ENCODE results near the gene ORC4.

ORC4 gene

DNA sequence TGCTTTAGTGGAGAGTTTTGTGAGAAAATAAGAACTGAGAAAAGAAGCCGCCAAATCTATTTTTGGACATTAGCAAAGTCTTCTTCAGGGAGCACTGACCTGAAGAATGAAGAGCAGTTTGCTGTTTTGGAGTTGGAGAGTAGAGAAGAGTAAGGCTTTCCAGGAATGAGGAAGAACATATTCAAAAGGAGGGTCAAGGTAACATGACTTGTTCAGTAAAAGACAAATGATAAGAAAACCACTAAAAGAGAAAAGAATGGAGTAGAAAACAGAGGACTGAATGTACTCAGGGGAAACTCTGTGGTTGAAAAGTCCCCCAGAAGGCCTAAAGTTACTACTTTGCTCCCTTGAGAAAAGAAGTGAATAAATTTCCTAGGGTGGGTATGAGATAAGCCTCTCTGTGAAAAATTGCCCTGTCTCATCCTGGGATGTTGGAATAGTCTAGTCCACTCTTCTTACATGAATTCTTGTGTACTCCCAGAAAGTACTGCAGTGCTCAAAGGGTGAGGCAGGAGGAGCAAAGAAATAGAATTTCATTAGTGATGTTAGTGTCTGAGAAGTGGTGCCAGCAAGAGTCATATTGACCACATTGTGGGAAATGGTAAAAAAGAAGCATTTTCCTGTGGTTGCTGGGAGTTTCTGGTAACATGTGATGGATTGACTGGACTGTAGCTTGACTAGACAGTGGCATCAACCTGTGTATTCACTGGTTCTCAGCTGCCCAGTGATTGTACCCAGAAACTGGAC, 28.1 kb upstream of the ORC4 start:
- TF ChIP-seq, protein P1, sequence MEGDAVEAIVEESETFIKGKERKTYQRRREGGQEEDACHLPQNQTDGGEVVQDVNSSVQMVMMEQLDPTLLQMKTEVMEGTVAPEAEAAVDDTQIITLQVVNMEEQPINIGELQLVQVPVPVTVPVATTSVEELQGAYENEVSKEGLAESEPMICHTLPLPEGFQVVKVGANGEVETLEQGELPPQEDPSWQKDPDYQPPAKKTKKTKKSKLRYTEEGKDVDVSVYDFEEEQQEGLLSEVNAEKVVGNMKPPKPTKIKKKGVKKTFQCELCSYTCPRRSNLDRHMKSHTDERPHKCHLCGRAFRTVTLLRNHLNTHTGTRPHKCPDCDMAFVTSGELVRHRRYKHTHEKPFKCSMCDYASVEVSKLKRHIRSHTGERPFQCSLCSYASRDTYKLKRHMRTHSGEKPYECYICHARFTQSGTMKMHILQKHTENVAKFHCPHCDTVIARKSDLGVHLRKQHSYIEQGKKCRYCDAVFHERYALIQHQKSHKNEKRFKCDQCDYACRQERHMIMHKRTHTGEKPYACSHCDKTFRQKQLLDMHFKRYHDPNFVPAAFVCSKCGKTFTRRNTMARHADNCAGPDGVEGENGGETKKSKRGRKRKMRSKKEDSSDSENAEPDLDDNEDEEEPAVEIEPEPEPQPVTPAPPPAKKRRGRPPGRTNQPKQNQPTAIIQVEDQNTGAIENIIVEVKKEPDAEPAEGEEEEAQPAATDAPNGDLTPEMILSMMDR (conservative IDR thresholded peaks at IDR 0.05; ENCODE audit: low read length) = no peak
- no peak overlapping the region for H3K4me3 ChIP-seq (ENCODE audit: low read length)
- DNase-seq (ENCODE audit: low read depth) = peak; percentile 52

DNA sequence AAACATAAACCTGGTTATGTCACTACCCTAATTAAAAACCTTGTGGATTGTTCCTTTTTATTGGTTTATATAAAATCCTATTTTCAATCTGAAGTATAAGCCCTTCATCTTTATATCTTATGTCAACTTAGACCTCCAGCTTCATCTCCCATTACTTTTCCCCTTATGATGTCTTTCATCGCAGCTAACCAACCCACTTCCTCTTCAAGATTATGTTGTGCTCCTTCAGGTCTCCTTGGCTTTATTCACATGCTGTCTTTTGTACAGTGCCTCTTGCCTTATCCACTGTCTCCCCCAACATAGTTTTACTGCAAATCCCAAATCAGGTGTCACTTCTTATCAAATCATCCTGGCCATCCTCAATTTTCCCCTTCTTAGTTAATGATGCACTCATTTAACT, 26.3 kb upstream of the ORC4 start:
- TF ChIP-seq, protein P1 (conservative IDR thresholded peaks at IDR 0.05; ENCODE audit: low read length) = no peak
- H3K4me3 ChIP-seq (ENCODE audit: low read length) = no peak overlapping the region
- no peak for DNase-seq (ENCODE audit: low read depth)

DNA sequence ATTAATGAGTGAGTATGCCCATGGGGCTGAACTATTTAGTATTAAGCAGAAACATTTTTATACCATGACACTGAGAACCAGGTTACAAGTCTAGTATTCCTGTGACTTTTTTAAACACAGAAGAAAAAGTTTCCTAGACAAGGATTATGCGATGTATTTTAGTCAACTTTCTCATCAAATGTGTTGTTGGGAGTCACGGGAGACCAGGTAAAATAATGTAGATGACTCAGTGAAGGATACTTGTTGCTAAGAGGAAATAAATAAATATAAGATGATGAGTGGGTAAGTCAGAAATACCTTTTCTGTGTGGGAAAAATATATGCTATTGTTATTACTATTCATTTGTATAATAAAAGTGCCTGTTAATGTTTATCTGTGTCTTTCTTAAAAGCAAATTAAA, 23.8 kb upstream of the ORC4 start:
- no peak for DNase-seq (ENCODE audit: low read depth)
- H3K4me3 ChIP-seq (ENCODE audit: low read length) = no peak overlapping the region
- TF ChIP-seq, protein P1 (conservative IDR thresholded peaks at IDR 0.05; ENCODE audit: low read length) = no peak

DNA sequence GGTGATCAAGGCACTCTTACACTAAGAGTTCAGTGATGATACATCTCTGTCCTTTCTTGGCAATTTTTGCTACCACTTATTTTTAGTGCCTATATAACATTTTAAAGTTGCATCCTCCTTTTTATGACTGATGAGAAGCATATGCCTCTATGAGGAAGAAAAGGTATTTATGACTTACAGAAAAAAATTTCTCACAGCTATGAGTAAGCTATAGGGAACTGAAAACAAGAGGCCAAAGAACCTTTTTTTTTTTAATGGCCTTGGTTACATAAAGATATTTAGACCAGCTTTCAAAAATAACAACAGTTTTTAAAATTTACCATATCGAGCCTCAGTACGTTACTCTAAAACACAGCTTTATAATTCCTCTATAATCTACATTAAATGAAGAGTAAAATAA, 21.7 kb upstream of the ORC4 start:
- H3K4me3 ChIP-seq (ENCODE audit: low read length) = no peak overlapping the region
- TF ChIP-seq, protein P1 (conservative IDR thresholded peaks at IDR 0.05; ENCODE audit: low read length) = no peak

DNA sequence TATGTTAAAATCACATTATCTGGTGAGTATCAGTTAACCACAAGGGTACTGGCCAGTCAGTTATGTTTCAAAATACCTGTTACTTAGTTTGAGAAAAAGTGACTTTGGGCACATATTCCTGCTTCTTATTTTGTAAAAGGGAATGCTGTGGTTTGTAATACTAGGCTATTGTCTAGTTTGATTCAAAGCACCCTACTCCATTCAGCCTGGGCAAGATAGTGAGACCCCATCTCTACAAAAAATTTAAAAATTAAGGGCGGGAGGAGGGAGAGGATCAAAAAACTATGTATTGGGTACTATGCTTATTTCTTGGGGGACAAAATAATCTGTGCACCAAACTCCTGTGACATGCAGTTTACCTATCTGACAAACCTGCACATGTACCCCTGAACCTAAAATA, 19.2 kb upstream of the ORC4 start:
- DNase-seq (ENCODE audit: low read depth) = no peak
- TF ChIP-seq, protein P1 (conservative IDR thresholded peaks at IDR 0.05; ENCODE audit: low read length) = no peak
- H3K4me3 ChIP-seq (ENCODE audit: low read length) = no peak overlapping the region

More for the DNA sequence above, 21.7 kb upstream of the ORC4 start:
- DNase-seq (ENCODE audit: low read depth) = no peak

DNA sequence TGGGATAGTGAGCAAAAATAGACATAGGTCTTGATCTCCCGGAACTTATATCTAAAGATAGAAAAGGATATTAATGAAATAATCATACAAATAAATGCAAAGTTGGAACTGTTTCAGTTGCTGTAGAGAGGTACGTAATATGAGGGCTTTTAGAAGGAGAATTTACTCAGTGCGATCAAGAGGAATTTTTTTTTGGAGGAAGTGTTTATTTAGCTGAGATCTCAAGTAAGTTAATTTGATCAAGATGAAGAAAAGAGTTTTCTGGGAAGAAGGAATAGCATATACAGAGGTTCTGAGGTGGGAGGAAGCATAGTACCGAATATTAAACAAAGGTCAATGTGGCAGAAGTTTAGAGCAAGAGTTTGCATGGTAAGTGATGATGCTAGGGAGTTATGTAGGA, 11.7 kb upstream of the ORC4 start:
- TF ChIP-seq, protein P1 (conservative IDR thresholded peaks at IDR 0.05; ENCODE audit: low read length) = no peak

DNA sequence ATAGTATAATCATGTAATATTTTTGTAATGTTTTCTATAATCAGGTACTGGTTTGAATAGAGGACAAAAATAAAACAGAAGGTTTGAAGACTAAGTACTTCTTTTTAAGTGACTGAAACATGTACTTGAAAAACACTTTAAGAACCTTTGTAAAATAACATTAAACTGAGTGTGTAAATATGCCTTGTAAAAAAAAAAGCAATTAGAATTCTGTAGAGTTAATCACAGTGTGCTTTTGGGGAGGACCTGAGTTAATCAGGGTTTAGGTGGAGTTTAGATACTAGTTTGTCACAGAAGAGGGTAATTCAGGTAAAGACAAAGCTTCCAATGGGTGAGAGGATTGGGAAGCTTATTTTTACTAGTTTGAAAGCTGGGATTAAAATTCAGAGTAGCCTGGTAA, 10.6 kb upstream of the ORC4 start:
- TF ChIP-seq, protein P1 (conservative IDR thresholded peaks at IDR 0.05; ENCODE audit: low read length) = no peak
- DNase-seq (ENCODE audit: low read depth) = no peak
- H3K4me3 ChIP-seq (ENCODE audit: low read length) = no peak overlapping the region

More for the DNA sequence above, 11.7 kb upstream of the ORC4 start:
- DNase-seq (ENCODE audit: low read depth) = no peak
- no peak overlapping the region for H3K4me3 ChIP-seq (ENCODE audit: low read length)

Measured in AG10803 (cell line).